Measurements from ENCODE around the gene STAT1.

Gene STAT1

DNA sequence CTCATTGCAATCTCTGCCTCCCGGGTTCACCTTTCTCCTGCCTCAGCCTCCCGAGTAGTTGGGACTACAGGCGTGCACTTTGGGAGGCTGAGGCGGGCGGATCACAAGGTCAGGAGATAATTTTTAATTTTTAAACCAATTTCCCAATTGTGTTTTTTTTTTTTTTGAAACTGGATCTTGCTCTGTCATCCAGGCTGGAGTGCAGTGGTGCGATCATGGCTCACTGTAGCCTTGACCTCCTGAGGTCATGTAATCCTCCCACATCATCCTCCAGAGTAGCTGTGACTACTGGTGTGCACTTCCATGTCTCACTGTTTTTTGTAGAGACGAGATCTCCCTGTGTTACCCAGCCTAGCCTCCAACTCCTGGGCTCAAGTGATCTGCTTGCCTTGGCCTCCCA is 84.1 kb downstream of the STAT1 start:
- H3K36me3 ChIP-seq (ENCODE audit: control insufficient read depth in 4 of 4, insufficient read depth in 4 of 4, low read length in 3 of 4): peaks cover 12 to 49% (median 34%) of the 10 kb centered on the region in 4 experiments
- no peaks in the 10 kb centered on the region for H3K27me3 ChIP-seq (replicated peaks in 2 of 5; ENCODE audit: control insufficient read depth in 4 of 5, insufficient read depth in 5 of 5, low read length in 4 of 5)
- H3K4me3 ChIP-seq (ENCODE audit: control insufficient read depth in 1 of 7, extremely low read depth in 1 of 7, insufficient read depth in 4 of 7, low read depth in 2 of 7, low read length in 6 of 7): no peak overlapping the region
- WGBS (ENCODE audit: insufficient coverage): 100% methylated on average over 3 of the region's 7 CpGs
- DNase-seq: no peak
- H3K9me3 ChIP-seq (ENCODE audit: control extremely low read depth in 1 of 5, control insufficient read depth in 4 of 5, insufficient read depth in 2 of 5, low read depth in 1 of 5, low read length in 4 of 5): no peaks in the 10 kb centered on the region
- POLR2A ChIA-PET: no interaction called here
- no peaks in the 10 kb centered on the region for H3K4me1 ChIP-seq (ENCODE audit: control extremely low read depth in 1 of 4, control insufficient read depth in 4 of 4, insufficient read depth in 4 of 4, low read length in 3 of 4)
- CTCF ChIA-PET: no interaction called here
- no peak overlapping the region for H3K27ac ChIP-seq (ENCODE audit: insufficient read depth in 1 of 2, low read depth in 1 of 2, low read length in 2 of 2, poor library complexity in 1 of 2, severe bottlenecking in 2 of 2)

DNA sequence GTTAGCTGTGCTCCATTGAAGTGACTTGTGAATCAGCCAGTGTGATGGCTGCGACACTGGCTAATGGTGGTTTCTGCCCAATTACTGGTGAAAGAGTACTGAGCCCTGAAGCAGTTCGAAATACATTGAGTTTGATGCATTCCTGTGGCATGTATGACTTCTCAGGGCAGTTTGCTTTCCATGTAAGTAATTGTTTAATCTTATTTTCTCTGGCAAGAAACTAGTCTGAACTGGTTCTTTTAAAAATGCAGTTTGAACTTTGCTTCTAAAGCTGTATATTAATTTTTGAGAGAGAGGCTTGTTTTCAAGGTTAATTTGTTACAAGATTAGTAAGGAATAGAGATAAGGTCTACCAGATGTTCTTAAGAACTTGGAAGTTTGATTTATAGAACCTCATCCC is 86.7 kb downstream of the STAT1 start:
- no peak for DNase-seq
- Histone ChIP-seq H3K9me3 (ENCODE audit: control extremely low read depth in 1 of 5, control insufficient read depth in 4 of 5, insufficient read depth in 2 of 5, low read depth in 1 of 5, low read length in 4 of 5) (no peaks in the 10 kb centered on the region), H3K4me3 (ENCODE audit: control insufficient read depth in 1 of 7, extremely low read depth in 1 of 7, insufficient read depth in 4 of 7, low read depth in 2 of 7, low read length in 6 of 7) (no peak overlapping the region), H3K4me1 (ENCODE audit: control extremely low read depth in 1 of 4, control insufficient read depth in 4 of 4, insufficient read depth in 4 of 4, low read length in 3 of 4) (no peaks in the 10 kb centered on the region), H3K36me3 (ENCODE audit: control insufficient read depth in 4 of 4, insufficient read depth in 4 of 4, low read length in 3 of 4) (peaks cover 25 to 67% (median 44%) of the 10 kb centered on the region in 4 experiments), H3K27me3 (replicated peaks in 2 of 5; ENCODE audit: control insufficient read depth in 4 of 5, insufficient read depth in 5 of 5, low read length in 4 of 5) (no peaks in the 10 kb centered on the region), H3K27ac (ENCODE audit: insufficient read depth in 1 of 2, low read depth in 1 of 2, low read length in 2 of 2, poor library complexity in 1 of 2, severe bottlenecking in 2 of 2) (peak overlapping the region in 1 of 2 experiments; percentile 14)
- POLR2A ChIA-PET: interaction anchor here (1.1 kb wide), 1 partner anchor 9 kb away, joined by 6 read pairs; no protein-coding TSS in a partner anchor
- 100% methylated on average over 2 of the region's 2 CpGs for WGBS (ENCODE audit: insufficient coverage)
- CTCF ChIA-PET: interaction anchor here (0.7 to 1.7 kb wide), 3 partner anchors 9 to 28 kb away, joined by 3 to 6 read pairs (median 3); no protein-coding TSS in a partner anchor

DNA sequence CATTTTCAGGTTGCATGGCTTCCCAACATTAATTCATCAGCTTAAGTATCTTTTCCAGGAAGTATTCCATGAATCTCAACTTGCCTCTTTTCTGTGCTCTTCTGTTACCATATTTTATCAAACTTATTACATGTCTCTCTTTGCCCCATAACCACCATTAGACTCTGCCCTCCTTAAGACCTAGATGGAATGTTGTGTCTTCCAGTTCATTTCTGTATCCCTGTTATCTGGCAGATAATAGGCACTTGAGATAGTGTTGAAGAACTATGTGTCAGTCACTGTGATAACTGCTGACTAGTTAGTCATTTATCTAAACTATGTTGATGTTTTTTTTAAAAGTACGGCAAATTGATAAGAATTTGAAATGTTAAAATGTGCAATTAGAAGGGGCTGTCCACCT is 91.6 kb downstream of the STAT1 start:
- ChIA-PET CTCF (interaction anchor here (0.7 kb wide), 1 partner anchor 30 kb away, joined by 3 read pairs; no protein-coding TSS in a partner anchor), POLR2A (interaction anchor here (0.7 kb wide), 1 partner anchor 10 kb away, joined by 3 read pairs; no protein-coding TSS in a partner anchor)
- Histone ChIP-seq H3K9me3 (ENCODE audit: control extremely low read depth in 1 of 5, control insufficient read depth in 4 of 5, insufficient read depth in 2 of 5, low read depth in 1 of 5, low read length in 4 of 5) (no peaks in the 10 kb centered on the region), H3K36me3 (ENCODE audit: control insufficient read depth in 4 of 4, insufficient read depth in 4 of 4, low read length in 3 of 4) (peaks cover 22 to 73% (median 47%) of the 10 kb centered on the region in 4 experiments), H3K4me3 (ENCODE audit: control insufficient read depth in 1 of 7, extremely low read depth in 1 of 7, insufficient read depth in 4 of 7, low read depth in 2 of 7, low read length in 6 of 7) (no peak overlapping the region), H3K27ac (ENCODE audit: insufficient read depth in 1 of 2, low read depth in 1 of 2, low read length in 2 of 2, poor library complexity in 1 of 2, severe bottlenecking in 2 of 2) (no peak overlapping the region), H3K27me3 (replicated peaks in 2 of 5; ENCODE audit: control insufficient read depth in 4 of 5, insufficient read depth in 5 of 5, low read length in 4 of 5) (no peaks in the 10 kb centered on the region), H3K4me1 (ENCODE audit: control extremely low read depth in 1 of 4, control insufficient read depth in 4 of 4, insufficient read depth in 4 of 4, low read length in 3 of 4) (no peaks in the 10 kb centered on the region)
- WGBS (ENCODE audit: insufficient coverage): no CpG with 5 or more reads among the region's 1 CpG
- no peak for DNase-seq

DNA sequence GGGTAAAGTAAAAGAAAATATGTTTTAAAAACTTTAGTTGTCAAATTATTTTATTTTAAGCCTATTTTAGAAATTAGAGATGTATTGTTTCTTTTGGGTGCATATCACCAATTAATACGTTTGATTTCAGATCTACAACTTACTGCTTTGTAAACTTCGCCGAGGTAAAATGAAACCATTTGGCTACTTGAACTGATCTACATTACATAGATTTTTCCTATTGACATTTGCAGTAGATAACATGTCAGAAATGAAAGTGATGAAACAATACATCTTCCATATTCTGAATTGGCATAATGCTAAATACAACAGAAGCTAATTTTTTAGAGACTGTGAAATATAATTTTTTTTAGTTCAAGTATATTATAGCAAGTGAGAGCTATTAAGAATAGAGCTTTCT is 93.9 kb downstream of the STAT1 start:
- no peaks in the 10 kb centered on the region for H3K27me3 ChIP-seq (replicated peaks in 2 of 5; ENCODE audit: control insufficient read depth in 4 of 5, insufficient read depth in 5 of 5, low read length in 4 of 5)
- WGBS (ENCODE audit: insufficient coverage): no CpG with 5 or more reads among the region's 3 CpGs
- POLR2A ChIA-PET: no interaction called here
- no peak overlapping the region for H3K27ac ChIP-seq (ENCODE audit: insufficient read depth in 1 of 2, low read depth in 1 of 2, low read length in 2 of 2, poor library complexity in 1 of 2, severe bottlenecking in 2 of 2)
- peaks cover 19 to 70% (median 43%) of the 10 kb centered on the region in 4 experiments for H3K36me3 ChIP-seq (ENCODE audit: control insufficient read depth in 4 of 4, insufficient read depth in 4 of 4, low read length in 3 of 4)
- CTCF ChIA-PET: no interaction called here
- no peaks in the 10 kb centered on the region for H3K4me1 ChIP-seq (ENCODE audit: control extremely low read depth in 1 of 4, control insufficient read depth in 4 of 4, insufficient read depth in 4 of 4, low read length in 3 of 4)
- H3K9me3 ChIP-seq (ENCODE audit: control extremely low read depth in 1 of 5, control insufficient read depth in 4 of 5, insufficient read depth in 2 of 5, low read depth in 1 of 5, low read length in 4 of 5): no peaks in the 10 kb centered on the region
- DNase-seq: no peak
- no peak overlapping the region for H3K4me3 ChIP-seq (ENCODE audit: control insufficient read depth in 1 of 7, extremely low read depth in 1 of 7, insufficient read depth in 4 of 7, low read depth in 2 of 7, low read length in 6 of 7)
